Urinary bladder (tissue), 4 donors: ENCODE data around the gene CNTF. TPM values are rescaled to one million over a fixed set of nuclear protein-coding genes. Genes with fewer than 3 reads are reported as not detected.
A peak's percentile ranks its signal among the peaks of the same experiment; 100 is the strongest.

ENCODE experiments used
- DNase-seq: peaks from one replicate; pipeline ENCODE4 v3.0.0-alpha.2; 2015; ENCODE audit errors: extremely low spot score
- H3K27ac ChIP-seq: one replicate; pipeline ENCODE4 v1.5.1; 2013; ENCODE audit warnings: low read depth, mild to moderate bottlenecking, moderate library complexity
- H3K36me3 ChIP-seq: one replicate; pipeline ENCODE4 v1.6.1; 2013; ENCODE audit warnings: mild to moderate bottlenecking, moderate library complexity; ENCODE audit not compliant: insufficient read depth
- H3K4me1 ChIP-seq: one replicate; pipeline ENCODE4 v1.6.1; 2013; ENCODE audit warnings: mild to moderate bottlenecking, moderate library complexity; ENCODE audit not compliant: insufficient read depth
- H3K4me3 ChIP-seq: one replicate; pipeline ENCODE4 v1.5.1; 2013; ENCODE audit warnings: low read depth, low read length
- WGBS: extraction: QIAGEN DNeasy Blood & Tissue Kit; methylation state at CpG from one replicate; pipeline ENCODE4 v1.1.7; 2013; 5-methylcytosine and 5-hydroxymethylcytosine counted together
- polyA plus RNA-seq: library from polyadenylated mRNA; stranded (reverse); fragments of 200-250 nt; gene quantifications from one replicate; pipeline ENCODE4 v1.2.3, GENCODE V29; 2013
- total RNA-seq: library from RNA; depleted of rRNA; stranded (reverse); fragments of >200 nt; gene quantifications from one replicate; pipeline ENCODE4 v1.2.3, GENCODE V29; 2014
- donor health status: healthy with polysubstance abuse.
- donor health status: healthy.

Gene CNTF
- total and polyA plus RNA-seq, 2 donors, result 0.41 to 1.3 TPM

DNA sequence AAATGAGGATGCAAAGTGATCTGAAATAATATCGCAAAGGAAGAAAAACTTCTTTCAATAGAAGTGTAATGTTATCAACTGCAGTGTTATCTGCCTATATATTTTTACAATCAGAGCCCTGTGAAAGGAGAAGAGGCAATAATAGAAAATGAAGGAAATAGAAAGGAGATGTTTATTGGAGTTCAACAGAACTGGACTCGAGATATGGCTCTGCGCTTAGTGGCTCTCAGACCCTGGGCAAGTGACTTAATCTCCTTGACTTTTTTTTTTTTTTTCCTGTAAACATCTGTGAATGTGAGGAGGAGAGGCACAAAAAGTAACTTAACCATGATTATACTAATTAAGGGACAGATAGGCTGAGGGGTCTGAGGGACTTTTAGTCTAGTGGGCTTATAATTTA is 18.9 kb downstream of the CNTF start:
- DNase-seq, result no peak
- no peak overlapping the region for H3K4me3 ChIP-seq
- no peaks in the 10 kb centered on the region for H3K4me1 ChIP-seq
- no peak overlapping the region for H3K27ac ChIP-seq
- no peaks in the 10 kb centered on the region for H3K36me3 ChIP-seq
- WGBS, result 64% methylated on average over 3 of the region's 3 CpGs

DNA sequence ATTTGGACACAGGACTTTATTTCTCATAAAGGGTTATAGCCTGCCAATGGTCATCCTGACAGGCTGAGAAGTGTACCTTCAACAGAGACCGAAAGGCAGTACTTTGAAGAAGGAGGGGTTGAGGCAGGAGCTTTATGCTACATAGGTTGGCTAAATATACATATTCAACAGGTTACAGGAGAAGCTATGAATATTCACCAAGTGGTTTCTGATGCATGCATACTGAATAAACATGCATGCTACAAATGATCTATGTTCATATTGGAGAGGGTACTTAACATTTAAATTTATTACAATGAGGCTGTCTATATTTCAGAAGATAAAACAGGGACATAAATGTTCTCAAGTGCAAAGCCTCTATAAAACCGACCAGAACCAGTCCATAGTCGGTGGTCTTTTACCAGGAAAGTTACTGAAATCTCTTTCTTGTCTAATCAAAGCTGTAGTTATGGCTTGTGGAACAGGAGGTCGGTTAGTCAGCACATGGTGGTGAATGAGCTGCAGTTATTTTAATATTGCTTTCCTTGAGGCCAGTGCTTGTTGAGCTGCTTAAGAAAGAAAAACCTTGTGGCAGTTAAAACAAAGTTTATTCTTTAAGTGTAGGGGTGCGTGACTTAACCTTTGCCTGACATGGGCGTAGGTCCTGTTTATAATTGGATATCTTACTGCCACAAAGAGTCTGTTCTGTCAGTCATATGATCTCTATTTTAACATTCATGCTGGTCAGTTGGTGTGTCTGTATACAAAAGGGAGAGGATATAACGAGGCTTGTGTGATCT is 19.5 kb downstream of the CNTF start:
- H3K27ac ChIP-seq, result no peak overlapping the region
- no peak overlapping the region for H3K4me3 ChIP-seq
- DNase-seq, result no peak
- no peaks in the 10 kb centered on the region for H3K36me3 ChIP-seq
- H3K4me1 ChIP-seq, result no peaks in the 10 kb centered on the region
- WGBS, result 58% methylated on average over 7 of the region's 7 CpGs

DNA sequence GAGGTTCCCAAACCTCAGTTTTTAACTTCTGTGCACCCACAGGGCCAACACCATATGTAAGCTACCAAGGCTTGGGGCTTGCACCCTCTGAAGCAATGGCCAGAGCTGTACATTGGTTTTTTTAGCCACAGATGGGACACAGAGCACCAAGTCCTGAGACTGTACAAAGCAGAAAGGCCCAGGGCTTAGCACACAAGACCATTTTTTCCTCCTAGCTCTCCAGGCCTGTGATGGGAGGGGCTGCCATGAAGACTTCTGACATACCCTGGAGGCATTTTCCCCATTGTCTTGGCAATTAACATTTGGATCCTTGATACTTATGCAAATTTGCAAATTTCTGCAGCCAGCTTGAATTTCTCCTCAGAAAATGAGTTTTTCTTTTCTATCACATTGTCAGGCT is 23.4 kb downstream of the CNTF start:
- DNase-seq, result no peak
- Histone ChIP-seq H3K4me1 (no peaks in the 10 kb centered on the region), H3K4me3 (no peak overlapping the region), H3K36me3 (no peaks in the 10 kb centered on the region), H3K27ac (no peak overlapping the region)

DNA sequence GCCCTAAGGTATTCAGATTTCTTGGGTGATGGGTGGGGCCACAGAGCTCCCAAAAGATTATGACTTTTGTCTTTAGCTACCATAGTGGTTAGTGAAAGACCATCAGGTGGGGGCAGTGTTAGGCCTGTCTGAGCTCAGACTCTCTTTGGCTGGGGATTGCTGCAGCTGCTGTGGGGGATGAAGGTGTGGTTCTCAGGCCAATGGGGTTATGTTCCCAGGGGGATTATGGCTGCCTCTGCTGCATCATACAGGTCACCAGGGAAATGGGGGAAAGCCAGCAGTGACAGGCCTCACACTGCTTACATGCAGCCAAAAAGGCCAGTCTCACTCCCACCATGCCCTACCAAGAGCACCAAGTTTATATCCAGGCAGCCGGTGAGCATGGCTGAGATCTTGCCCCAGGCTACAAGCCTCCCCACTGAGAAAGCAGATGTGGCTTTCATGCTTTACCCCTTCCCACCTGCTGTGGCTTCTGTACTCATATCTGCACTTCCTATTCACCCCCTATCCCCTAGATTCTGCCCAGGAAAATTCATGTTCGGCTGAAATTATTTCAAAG is 24.8 kb downstream of the CNTF start:
- Histone ChIP-seq H3K4me3 (no peak overlapping the region), H3K36me3 (no peaks in the 10 kb centered on the region), H3K27ac (no peak overlapping the region), H3K4me1 (no peaks in the 10 kb centered on the region)
- no peak for DNase-seq
- 85% methylated on average over 2 of the region's 2 CpGs for WGBS

DNA sequence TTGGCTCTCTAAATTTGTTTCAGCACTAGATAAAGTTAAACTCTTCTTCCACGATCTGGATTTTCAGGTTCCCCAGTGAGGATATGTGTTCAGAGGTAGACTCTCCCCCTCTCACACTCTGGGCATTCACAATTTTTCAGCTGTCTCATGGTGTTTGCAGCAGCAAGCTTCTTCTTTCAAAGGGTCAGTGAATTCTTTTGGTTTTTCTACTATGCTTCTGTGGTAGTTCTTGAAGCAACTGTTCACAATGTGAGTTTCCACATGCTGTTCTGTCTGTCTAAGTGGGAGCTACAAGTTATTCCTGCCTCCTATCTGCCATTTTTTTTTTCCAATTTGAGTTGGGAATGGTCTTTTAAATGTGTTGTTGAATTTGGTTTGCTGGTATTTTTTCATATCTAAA is 25.4 kb downstream of the CNTF start:
- 67% methylated on average over 1 of the region's 1 CpG for WGBS
- DNase-seq, result no peak
- Histone ChIP-seq H3K4me1 (no peaks in the 10 kb centered on the region), H3K36me3 (no peaks in the 10 kb centered on the region), H3K27ac (no peak overlapping the region), H3K4me3 (no peak overlapping the region)

DNA sequence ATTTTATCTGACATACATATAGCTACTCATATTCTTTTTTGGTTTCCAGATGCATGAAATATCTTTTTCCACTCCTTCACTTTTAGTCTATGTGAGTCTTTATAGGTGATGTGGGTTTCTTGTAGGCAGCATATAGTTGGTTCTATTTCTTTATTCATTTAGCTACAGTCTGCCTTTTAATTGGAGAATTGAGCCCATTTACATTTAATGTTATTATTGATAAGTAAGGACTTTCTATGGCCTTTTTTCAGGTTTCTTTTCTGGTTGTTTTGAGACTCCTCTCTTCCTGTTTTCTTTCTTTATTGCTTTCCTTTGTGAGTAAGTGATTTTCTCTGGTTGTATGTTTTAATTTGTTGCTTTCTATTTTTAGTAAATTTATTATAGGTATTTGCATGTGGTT is 27.2 kb downstream of the CNTF start:
- no peaks in the 10 kb centered on the region for H3K4me1 ChIP-seq
- H3K4me3 ChIP-seq, result no peak overlapping the region
- H3K36me3 ChIP-seq, result no peaks in the 10 kb centered on the region
- no peak overlapping the region for H3K27ac ChIP-seq
- DNase-seq, result no peak

DNA sequence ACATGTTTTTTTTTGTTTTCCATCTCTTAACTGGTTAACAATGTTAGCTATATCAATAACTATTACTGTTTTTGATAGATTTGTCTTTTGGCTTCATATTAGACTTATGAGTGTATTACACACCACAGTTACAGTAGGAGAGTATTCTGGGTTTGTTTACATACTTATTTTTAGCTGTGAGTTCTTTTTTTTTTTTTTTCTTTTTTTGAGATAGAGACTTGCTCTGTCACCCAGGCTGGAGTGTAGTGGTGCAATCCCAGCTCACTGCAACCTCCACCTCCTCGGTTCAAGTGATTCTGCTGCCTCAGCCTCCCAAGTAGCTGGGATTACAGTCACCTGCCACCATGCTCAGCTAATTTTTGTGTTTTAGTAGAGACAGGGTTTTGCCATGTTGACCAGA is 28.0 kb downstream of the CNTF start:
- DNase-seq, result no peak
- 47% methylated on average over 1 of the region's 1 CpG for WGBS
- Histone ChIP-seq H3K36me3 (no peaks in the 10 kb centered on the region), H3K4me1 (no peaks in the 10 kb centered on the region), H3K27ac (no peak overlapping the region), H3K4me3 (no peak overlapping the region)

DNA sequence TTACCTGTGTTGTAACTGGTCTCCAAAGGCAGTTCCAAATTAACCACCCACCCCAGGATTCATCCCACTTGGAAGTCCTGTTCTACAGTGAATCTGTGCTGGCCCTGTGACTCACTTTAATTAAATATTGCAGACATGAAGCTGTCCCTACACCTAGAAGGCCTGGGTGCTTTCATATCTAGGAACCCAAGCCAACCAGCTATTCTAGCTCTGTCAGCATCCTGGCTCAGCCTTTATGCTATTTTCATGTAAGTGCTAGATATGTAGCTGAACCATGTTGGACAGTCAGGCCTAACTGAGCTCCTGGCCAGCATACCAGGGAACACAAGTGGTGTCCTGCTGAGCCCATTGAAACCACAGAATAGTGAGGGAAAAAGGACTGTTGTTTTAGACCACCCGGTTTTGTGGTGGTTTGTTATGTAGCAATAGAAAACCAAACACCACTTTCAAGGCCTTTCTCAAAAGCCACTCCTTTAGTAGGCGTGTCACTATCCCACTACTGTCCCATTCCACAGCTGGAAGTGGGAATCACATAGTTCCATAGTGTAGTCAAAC is 30.3 kb downstream of the CNTF start:
- Histone ChIP-seq H3K36me3 (no peaks in the 10 kb centered on the region), H3K4me3 (no peak overlapping the region), H3K4me1 (no peaks in the 10 kb centered on the region), H3K27ac (no peak overlapping the region)
- 79% methylated on average over 2 of the region's 2 CpGs for WGBS
- DNase-seq, result no peak

DNA sequence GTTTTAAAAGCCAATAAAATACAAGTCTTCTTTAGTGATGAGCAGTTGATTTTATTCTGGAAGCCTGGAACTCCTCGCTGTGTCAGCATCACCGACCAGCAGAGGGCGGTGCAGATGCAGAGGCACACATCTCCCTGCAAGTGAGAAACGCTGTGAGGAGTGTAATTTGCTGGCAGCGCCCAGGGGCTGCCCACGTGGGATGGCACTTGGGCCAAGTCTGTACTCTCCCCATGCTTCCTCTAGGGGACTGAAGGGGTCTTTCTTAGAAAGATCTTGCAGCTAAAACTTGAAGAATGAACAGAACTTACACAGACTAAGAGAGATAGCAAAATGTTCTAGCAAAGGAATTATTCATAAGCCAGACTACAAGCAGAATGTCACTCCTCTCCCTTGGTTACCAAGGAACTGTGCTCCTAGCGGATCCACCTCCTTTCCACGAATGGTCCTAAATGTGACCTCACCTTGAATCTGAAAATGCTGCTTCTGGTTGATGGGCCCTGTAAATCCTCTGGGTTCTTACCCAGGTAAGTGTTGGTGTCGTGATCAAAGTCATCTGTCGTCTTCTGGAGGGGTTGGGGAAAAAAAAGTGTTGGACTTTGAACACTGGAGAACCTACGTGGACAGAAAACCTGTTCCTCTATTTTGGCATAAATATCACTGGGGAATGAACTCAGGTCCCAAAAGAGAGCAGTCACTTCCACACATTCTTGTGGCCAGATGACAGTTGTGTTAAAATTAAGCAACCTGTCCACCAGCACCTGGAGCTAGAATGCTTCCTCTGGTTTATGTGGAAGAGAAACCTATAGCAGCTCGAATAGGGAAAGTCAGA is 31.8 kb downstream of the CNTF start:
- no peaks in the 10 kb centered on the region for H3K4me1 ChIP-seq
- no peak overlapping the region for H3K4me3 ChIP-seq
- H3K27ac ChIP-seq, result no peak overlapping the region
- DNase-seq, result peak; percentile 26
- WGBS, result 31% methylated on average over 12 of the region's 12 CpGs
- H3K36me3 ChIP-seq, result no peaks in the 10 kb centered on the region

DNA sequence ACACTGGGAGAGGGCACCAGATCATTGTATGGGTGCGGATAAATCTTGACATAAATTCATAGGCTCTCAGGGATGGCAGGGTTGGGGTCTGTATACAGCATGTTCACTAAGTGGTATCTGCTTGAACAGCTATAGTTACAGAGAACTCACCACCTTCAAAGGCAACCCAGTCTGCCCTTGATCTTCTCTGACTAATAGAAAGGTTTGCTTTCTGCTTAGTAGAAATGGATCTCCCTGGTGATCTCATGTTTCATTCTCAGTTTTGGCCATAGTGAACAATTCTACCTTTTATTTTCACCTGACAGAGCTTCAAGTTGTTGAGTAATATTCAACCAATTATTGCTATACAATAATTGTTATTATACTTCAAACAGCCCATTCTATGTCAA is 32.4 kb downstream of the CNTF start:
- Histone ChIP-seq H3K4me1 (no peaks in the 10 kb centered on the region), H3K4me3 (no peak overlapping the region), H3K27ac (no peak overlapping the region), H3K36me3 (no peaks in the 10 kb centered on the region)
- 94% methylated on average over 1 of the region's 1 CpG for WGBS
- no peak for DNase-seq

DNA sequence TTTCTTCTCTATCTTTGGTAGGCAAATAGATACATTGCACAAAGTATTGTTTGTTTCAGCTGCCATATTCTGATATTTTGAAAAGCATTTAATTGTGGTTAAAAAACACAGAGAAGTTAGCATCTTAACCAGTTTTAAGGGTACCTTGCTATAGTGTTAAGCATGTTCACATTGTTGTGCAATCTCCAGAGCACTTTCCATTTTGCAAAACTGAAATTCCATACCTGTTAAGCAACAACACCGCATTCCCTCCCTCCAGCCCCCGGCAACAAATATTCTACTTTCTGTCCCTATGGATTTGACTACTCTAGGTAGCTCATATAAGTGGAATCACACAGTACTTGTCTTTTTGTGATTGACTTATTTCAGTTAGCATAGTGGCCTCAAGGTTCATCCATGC is 33.9 kb downstream of the CNTF start:
- H3K27ac ChIP-seq, result no peak overlapping the region
- 93% methylated on average over 2 of the region's 2 CpGs for WGBS
- H3K4me3 ChIP-seq, result no peak overlapping the region
- no peaks in the 10 kb centered on the region for H3K36me3 ChIP-seq
- no peak for DNase-seq
- no peaks in the 10 kb centered on the region for H3K4me1 ChIP-seq

DNA sequence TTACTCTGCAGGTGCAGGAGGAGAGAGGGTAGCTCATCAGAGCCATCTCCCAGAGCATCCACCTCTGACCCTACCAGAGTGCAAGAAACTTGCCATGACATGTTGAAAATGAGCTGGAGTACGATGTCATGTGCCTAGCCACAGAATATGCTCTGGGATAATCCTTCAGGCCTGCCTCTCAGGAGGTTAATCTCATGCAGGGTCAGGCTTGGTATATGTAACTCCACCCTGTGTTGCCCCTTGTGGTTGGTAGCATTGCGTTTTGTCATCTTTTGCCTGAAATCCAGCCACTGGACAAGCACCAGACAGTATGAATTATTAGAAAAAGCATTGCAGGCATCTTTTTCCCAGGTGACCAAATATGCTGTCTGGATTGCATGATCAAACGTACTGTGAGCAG is 36.2 kb downstream of the CNTF start:
- Histone ChIP-seq H3K36me3 (no peaks in the 10 kb centered on the region), H3K4me3 (no peak overlapping the region), H3K27ac (no peak overlapping the region), H3K4me1 (no peaks in the 10 kb centered on the region)
- 66% methylated on average over 3 of the region's 3 CpGs for WGBS
- no peak for DNase-seq

DNA sequence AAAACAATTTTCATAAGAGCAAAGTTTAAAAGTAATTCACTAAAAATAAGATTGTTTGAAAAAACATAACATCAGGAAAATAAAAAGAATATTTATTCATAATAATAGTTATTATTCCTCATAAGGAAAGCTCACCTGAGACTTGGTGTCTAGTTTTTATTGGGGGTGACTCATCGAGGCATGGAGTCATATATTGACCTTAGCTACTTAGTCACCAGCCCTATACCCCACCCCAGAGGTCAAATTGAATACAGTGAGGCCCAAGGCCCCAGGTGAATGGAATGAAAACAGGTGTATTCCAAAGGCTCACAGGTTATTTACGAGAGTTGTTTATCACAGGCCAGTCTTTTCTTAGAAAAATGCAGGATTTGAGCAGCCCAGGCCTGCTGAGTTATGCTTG is 36.9 kb downstream of the CNTF start:
- WGBS, result 48% methylated on average over 2 of the region's 2 CpGs
- no peak for DNase-seq
- Histone ChIP-seq H3K27ac (no peak overlapping the region), H3K4me3 (no peak overlapping the region), H3K36me3 (no peaks in the 10 kb centered on the region), H3K4me1 (no peaks in the 10 kb centered on the region)
